ENCODE data around the gene CIC. TPM values are rescaled to one million over a fixed set of nuclear protein-coding genes. Genes with fewer than 3 reads are reported as not detected.

Gene CIC
- total RNA-seq = 31.5 and 32.0 TPM in 2 replicates

GRCh38 chr19:42268704-42269477 lies at the start of gene CIC:
Gene CIC, plus strand, starts transcription at chr19:42269252. Its CDS starts 2,532 bp downstream, at chr19:42271784.

GRCh38 chr19:42219812-42220750 lies 49.0 kb upstream of the CIC start, which contains the start of gene ZNF526:
Gene ZNF526, plus strand, starts transcription at chr19:42220312. Its CDS starts 4,092 bp downstream, at chr19:42224404.

GRCh38 chr19:42242512-42243409 lies 26.3 kb upstream of the CIC start, which contains the start of gene GSK3A:
Gene GSK3A, minus strand, starts transcription at chr19:42242602. Its CDS starts 137 bp downstream, at chr19:42242465.

GRCh38 chr19:42254850-42255765 lies 13.9 kb upstream of the CIC start, which contains the start of gene ERF:
Gene ERF, minus strand, starts transcription at chr19:42255128. Its CDS starts 129 bp downstream, at chr19:42254999.

GRCh38 chr19:42301646-42302203 lies 32.7 kb downstream of the CIC start, which contains the start of gene PRR19:
Gene PRR19, plus strand, starts transcription at chr19:42302132. Its CDS starts 7,453 bp downstream, at chr19:42309585.

GRCh38 chr19:42313096-42313839 lies 44.2 kb downstream of the CIC start, which contains the start of gene TMEM145:
Gene TMEM145, plus strand, starts transcription at chr19:42313309. Its CDS starts 68 bp downstream, at chr19:42313377.

GRCh38 chr19:42325308-42325895 lies 56.4 kb downstream of the CIC start, which contains the start of gene MEGF8:
Gene MEGF8, plus strand, starts transcription at chr19:42325635. Its CDS starts 609 bp downstream, at chr19:42326244.

Other genes starting within 250 kb of the CIC start
- 0.44 and 0.87 TPM in 2 replicates for gene GRIK5, start 199.0 kb upstream of the CIC start, total RNA-seq
- 12.4 and 14.6 TPM in 2 replicates for gene ZNF574, start 193.1 kb upstream of the CIC start, total RNA-seq
- 0.77 and 1.00 TPM in 2 replicates for gene POU2F2, start 136.8 kb upstream of the CIC start, total RNA-seq
- 23.1 and 29.7 TPM in 2 replicates for gene DEDD2, start 51.6 kb upstream of the CIC start, total RNA-seq
- 13.8 and 16.9 TPM in 2 replicates for gene ZNF526, start 48.9 kb upstream of the CIC start, total RNA-seq
- gene GSK3A, start 26.6 kb upstream of the CIC start, total RNA-seq = 14.2 and 15.8 TPM in 2 replicates
- gene ERF, start 14.1 kb upstream of the CIC start, total RNA-seq = 15.9 and 22.9 TPM in 2 replicates
- gene PRR19, start 32.9 kb downstream of the CIC start, total RNA-seq = 0.37 and 0.55 TPM in 2 replicates
- gene PAFAH1B3, start 33.4 kb downstream of the CIC start, total RNA-seq = 38.1 and 58.9 TPM in 2 replicates
- gene TMEM145, start 44.1 kb downstream of the CIC start, total RNA-seq = 0.50 and 0.77 TPM in 2 replicates
- 14.4 and 36.0 TPM in 2 replicates for gene MEGF8, start 56.4 kb downstream of the CIC start, total RNA-seq
- not detected in 2 replicates for gene CNFN, start 121.0 kb downstream of the CIC start, total RNA-seq
- 3.0 and 3.7 TPM in 2 replicates for gene LIPE, start 158.1 kb downstream of the CIC start, total RNA-seq
- not detected in 2 replicates for gene CXCL17, start 173.7 kb downstream of the CIC start, total RNA-seq

Measured in uterine smooth muscle cell (primary cell).